H1 (cell line): ENCODE data around the gene CCNY. TPM values are rescaled to one million over a fixed set of nuclear protein-coding genes. Genes with fewer than 3 reads are reported as not detected.

Experiments used
- CTCF ChIA-PET: fragments of 300-600 bp; sonication (Branson Sonifier 250); formaldehyde crosslinking; loops from one replicate; lab custom pipeline; 2021; ENCODE audit not compliant: partially characterized antibody; lab: Charles Lee
- POLR2A ChIA-PET: fragments of 300-600 bp; sonication (Branson Sonifier 250); formaldehyde crosslinking; loops from one replicate; lab custom pipeline; 2021; ENCODE audit warnings: inconsistent platforms; ENCODE audit not compliant: partially characterized antibody; lab: Charles Lee
- DNase-seq, 2 experiments: peaks; one replicate each; pipeline versions ENCODE4 v3.0.0 to v3.0.0-alpha.2; 2010 to 2022; ENCODE audit warnings: low spot score in 2 of 2, low read depth in 1 of 2, mixed read lengths in 1 of 2
- FAIRE-seq: peaks from 2 replicates; lab custom pipeline; 2011; peaks lifted over from hg19 to GRCh38; lab: Jason Lieb, UNC
- H2AFZ ChIP-seq: 2 replicates; pipeline ENCODE4 v1.8.1; 2012; ENCODE audit warnings: low read length, inconsistent platforms
- H2AK5ac ChIP-seq: 2 replicates; pipeline ENCODE4 v1.6.1; 2013; ENCODE audit warnings: low read depth, low read length
- H2BK120ac ChIP-seq: replicated peaks from 2 replicates; pipeline ENCODE3; 2013; ENCODE audit warnings: low read depth, low read length, inconsistent platforms
- H2BK12ac ChIP-seq: 2 replicates; pipeline ENCODE4 v1.6.1; 2013; ENCODE audit warnings: low read depth, low read length
- H2BK15ac ChIP-seq: 2 replicates; pipeline ENCODE4 v1.6.1; 2013; ENCODE audit warnings: low read length
- H2BK20ac ChIP-seq: 2 replicates; pipeline ENCODE4 v1.6.1; 2013; ENCODE audit warnings: low read length
- H2BK5ac ChIP-seq: 2 replicates; pipeline ENCODE4 v1.6.1; 2013; ENCODE audit warnings: low read depth, low read length
- H3K14ac ChIP-seq: 2 replicates; pipeline ENCODE4 v1.6.1; 2013; ENCODE audit warnings: inconsistent platforms; ENCODE audit not compliant: insufficient read length
- H3K18ac ChIP-seq: 2 replicates; pipeline ENCODE4 v1.6.1; 2013; ENCODE audit warnings: low read length; ENCODE audit errors: extremely low read depth
- H3K23ac ChIP-seq: 2 replicates; pipeline ENCODE4 v1.6.1; 2013; ENCODE audit warnings: inconsistent platforms; ENCODE audit not compliant: insufficient read length
- H3K23me2 ChIP-seq: 2 replicates; pipeline ENCODE4 v1.6.1; 2013; ENCODE audit warnings: low read depth, low read length
- H3K27ac ChIP-seq: 2 replicates; pipeline ENCODE4 v1.6.1; 2011; ENCODE audit warnings: low read depth, low read length, inconsistent platforms
- H3K27me3 ChIP-seq, 4 experiments: replicated peaks in 1 of 4; 1 replicate in 1 of 4; 2 replicates in 3 of 4; pipeline versions ENCODE4 v1.6.1 to v1.8.1; 2011 to 2013; ENCODE audit warnings: low read length in 3 of 4, mild to moderate bottlenecking in 3 of 4, inconsistent platforms in 2 of 4, mixed read lengths in 2 of 4, moderate library complexity in 1 of 4; ENCODE audit not compliant: control insufficient read depth in 3 of 4, insufficient read depth in 3 of 4; ENCODE audit errors: extremely low read depth in 1 of 4
- H3K36me3 ChIP-seq, 4 experiments: 2 replicates each; pipeline versions ENCODE4 v1.6.1 to v1.8.1; 2011 to 2013; ENCODE audit warnings: mild to moderate bottlenecking in 4 of 4, low read length in 3 of 4, moderate library complexity in 2 of 4, control low read depth in 1 of 4, inconsistent platforms in 1 of 4; ENCODE audit not compliant: insufficient read depth in 4 of 4, control insufficient read depth in 2 of 4
- H3K4ac ChIP-seq: replicated peaks from 2 replicates; pipeline ENCODE3; 2013; ENCODE audit warnings: low read length, low read depth, mixed read lengths, inconsistent platforms; ENCODE audit not compliant: insufficient read length
- H3K4me1 ChIP-seq, 4 experiments: replicated peaks in 1 of 4; 1 replicate in 1 of 4; 2 replicates in 3 of 4; pipeline versions ENCODE4 v1.6.1 to v1.8.1; 2011 to 2013; ENCODE audit warnings: low read length in 3 of 4, inconsistent platforms in 2 of 4, mixed read lengths in 1 of 4; ENCODE audit not compliant: insufficient read depth in 4 of 4, control insufficient read depth in 3 of 4
- H3K4me2 ChIP-seq, 2 experiments: 2 replicates each; pipeline versions ENCODE4 v1.6.1 to v1.8.1; 2011 to 2013; ENCODE audit warnings: low read depth in 2 of 2, low read length in 2 of 2, control low read depth in 1 of 2, inconsistent platforms in 1 of 2, mild to moderate bottlenecking in 1 of 2; ENCODE audit not compliant: insufficient read depth in 1 of 2
- H3K4me3 ChIP-seq, 4 experiments: fragments of 200-600, 300-600 bp in 1 of 4; sonication (generic), shearing (Covaris generic), sonication (Bioruptor Twin) in 1 of 4; 2 replicates each; pipeline versions ENCODE4 v1.5.1 to v1.8.1; 2011 to 2016; ENCODE audit warnings: low read length in 4 of 4, low read depth in 3 of 4, control low read depth in 2 of 4, inconsistent platforms in 2 of 4, mild to moderate bottlenecking in 2 of 4, mixed read lengths in 1 of 4, moderate library complexity in 1 of 4; ENCODE audit not compliant: insufficient read depth in 2 of 4; ENCODE audit errors: extremely low read depth in 1 of 4
- H3K56ac ChIP-seq: replicated peaks from 2 replicates; pipeline ENCODE3; 2013; ENCODE audit warnings: low read depth, mild to moderate bottlenecking, mixed read lengths, low read length, inconsistent platforms; ENCODE audit not compliant: insufficient read length
- H3K79me1 ChIP-seq: 2 replicates; pipeline ENCODE4 v1.6.1; 2013; ENCODE audit warnings: low read depth, low read length, control low read depth
- H3K79me2 ChIP-seq, 2 experiments: 2 replicates each; pipeline versions ENCODE4 v1.6.1 to v1.8.1; 2012 to 2013; ENCODE audit warnings: low read length in 2 of 2, mild to moderate bottlenecking in 2 of 2, inconsistent platforms in 1 of 2; ENCODE audit not compliant: insufficient read depth in 2 of 2, control insufficient read depth in 1 of 2
- H3K9ac ChIP-seq, 4 experiments: replicated peaks in 1 of 4; 1 replicate in 1 of 4; 2 replicates in 3 of 4; pipeline versions ENCODE4 v1.6.1 to v1.8.1; 2011 to 2013; ENCODE audit warnings: low read depth in 3 of 4, low read length in 3 of 4, control low read depth in 2 of 4, mild to moderate bottlenecking in 2 of 4, moderate library complexity in 2 of 4, inconsistent platforms in 1 of 4; ENCODE audit errors: extremely low read depth in 1 of 4
- H3K9me3 ChIP-seq, 2 experiments: 2 replicates each; pipeline versions ENCODE4 v1.6.1 to v1.8.1; 2012 to 2013; ENCODE audit warnings: mild to moderate bottlenecking in 2 of 2, moderate library complexity in 2 of 2, control low read depth in 1 of 2, inconsistent platforms in 1 of 2, low read depth in 1 of 2, low read length in 1 of 2, mixed read lengths in 1 of 2; ENCODE audit not compliant: insufficient read depth in 2 of 2
- H4K20me1 ChIP-seq, 2 experiments: replicated peaks in 1 of 2; 2 replicates each; pipeline versions ENCODE3 to v1.8.1; 2011 to 2013; ENCODE audit warnings: inconsistent platforms in 2 of 2, low read length in 2 of 2, mild to moderate bottlenecking in 1 of 2; ENCODE audit not compliant: insufficient read depth in 2 of 2, control insufficient read depth in 1 of 2
- H4K5ac ChIP-seq: 2 replicates; pipeline ENCODE4 v1.6.1; 2013; ENCODE audit warnings: low read length, low read depth, mixed read lengths, inconsistent platforms; ENCODE audit not compliant: insufficient read length
- H4K8ac ChIP-seq: 2 replicates; pipeline ENCODE4 v1.8.0; 2013; ENCODE audit warnings: mild to moderate bottlenecking, moderate library complexity, low read length, inconsistent platforms; ENCODE audit not compliant: insufficient read depth; ENCODE audit errors: extremely low read depth
- H4K91ac ChIP-seq: replicated peaks from 2 replicates; pipeline ENCODE3; 2013; ENCODE audit warnings: low read length, mixed read lengths, inconsistent platforms; ENCODE audit not compliant: insufficient read length
- BRCA1 ChIP-seq: IDR thresholded peaks from 2 replicates; pipeline ENCODE4 v1.6.1; 2012; ENCODE audit warnings: low read depth, low read length, improper control_type of control experiment
- CEBPB ChIP-seq: IDR thresholded peaks from 2 replicates; pipeline ENCODE4 v1.6.1; 2012; ENCODE audit warnings: low read depth, low read length
- CTBP2 ChIP-seq: IDR thresholded peaks from 2 replicates; pipeline ENCODE4 v1.7.0; 2011; ENCODE audit warnings: borderline replicate concordance, mild to moderate bottlenecking, moderate library complexity, mixed read lengths, low read length; ENCODE audit not compliant: insufficient read depth, insufficient read length
- CTCF ChIP-seq, 3 experiments: IDR thresholded peaks; 1 replicate in 2 of 3; 2 replicates in 1 of 3; pipeline versions ENCODE4 v1.5.1 to v1.6.1; 2011; ENCODE audit warnings: low read length in 3 of 3, mild to moderate bottlenecking in 3 of 3, inconsistent platforms in 2 of 3, low read depth in 1 of 3, moderate library complexity in 1 of 3; ENCODE audit not compliant: insufficient read depth in 1 of 3; ENCODE audit errors: control extremely low read depth in 1 of 3
- JUND ChIP-seq: IDR thresholded peaks from 2 replicates; pipeline ENCODE4 v1.6.1; 2011; ENCODE audit warnings: mild to moderate bottlenecking, improper control_type of control experiment, low read length
- RNF2 ChIP-seq: fragments of 200-900, 300-1000 bp; sonication (generic); IDR thresholded peaks from 2 replicates; pipeline ENCODE4 v1.7.1; 2016; ENCODE audit warnings: borderline replicate concordance, low read depth, mild to moderate bottlenecking, antibody characterized with exemption, low read length; ENCODE audit not compliant: poor library complexity, severe bottlenecking; ENCODE audit errors: missing control alignments
- RXRA ChIP-seq: IDR thresholded peaks from 2 replicates; pipeline ENCODE4 v1.6.1; 2011; ENCODE audit warnings: low read depth, mild to moderate bottlenecking, low read length, moderate library complexity; ENCODE audit not compliant: insufficient read depth
- SAP30 ChIP-seq: fragments of 300-600 bp; sonication (generic); IDR thresholded peaks from 2 replicates; pipeline ENCODE4 v1.7.1; 2012; ENCODE audit warnings: low read length, moderate library complexity, mild to moderate bottlenecking, inconsistent platforms; ENCODE audit not compliant: insufficient read depth, insufficient replicate concordance
- SIRT6 ChIP-seq: IDR thresholded peaks from one replicate; pipeline ENCODE4 v1.7.1; 2012; ENCODE audit warnings: low read length, inconsistent platforms
- SRF ChIP-seq: IDR thresholded peaks from 2 replicates; pipeline ENCODE4 v1.6.1; 2011; ENCODE audit warnings: mild to moderate bottlenecking, low read depth, low read length, moderate library complexity
- TBP ChIP-seq: IDR thresholded peaks from 2 replicates; pipeline ENCODE4 v1.6.1; 2011; ENCODE audit warnings: low read depth, low read length, improper control_type of control experiment
- ZNF274 ChIP-seq: IDR thresholded peaks from 2 replicates; pipeline ENCODE4 v1.7.0; 2012; ENCODE audit warnings: low read length, borderline replicate concordance; ENCODE audit errors: extremely low read depth
- polyA plus RNA-seq, 7 experiments: library from polyadenylated mRNA; depleted of rRNA in 3 of 7; stranded (reverse) in 5 of 7; unstranded in 2 of 7; fragments of >200 nt in 5 of 7; fragments of 200-250 nt in 2 of 7; gene quantifications; 1 replicate in 5 of 7; 2 replicates in 1 of 7; 4 replicates in 1 of 7; pipeline versions ENCODE4 v1.2.1 to v1.2.3, GENCODE V29; 2011 to 2013; ENCODE audit warnings: missing spikeins in 2 of 7, mixed read lengths in 2 of 7
- total RNA-seq: library from RNA; stranded (reverse); fragmentation: NEBNext Ultra II Directional; extraction: Animal tissue kit (Norgen Biotek cat#: 25700); gene quantifications from 2 replicates; pipeline ENCODE4 v1.2.1, GENCODE V29; 2021

CCNY gene
- total and polyA plus RNA-seq, 2 of the 8 experiments (the other 6 are each of a cell fraction or from before 2014, with no cell fraction given) = 25.3 to 68.2 TPM

DNA sequence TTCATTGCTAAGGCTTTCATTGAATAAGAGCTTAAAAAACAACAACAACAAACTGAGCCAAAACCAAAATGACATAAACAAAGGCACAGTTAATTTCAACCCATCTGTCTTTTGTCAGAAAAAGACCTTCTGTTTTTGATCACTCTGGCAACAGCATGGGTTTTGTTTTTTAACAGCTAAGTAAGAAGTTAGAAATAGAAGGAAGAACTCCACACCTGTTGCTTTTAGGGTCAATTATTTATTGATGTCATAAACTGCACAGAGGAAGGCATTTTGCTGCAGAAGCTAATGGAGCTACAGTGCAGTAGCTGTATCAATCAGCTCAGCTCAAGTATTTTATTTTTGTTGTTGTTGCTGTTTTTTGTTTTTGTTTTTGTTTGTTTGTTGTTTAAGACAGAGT, 252.5 kb downstream of the CCNY start:
- H2BK20ac ChIP-seq = no peak overlapping the region
- no peak for FAIRE-seq
- TF ChIP-seq TBP (no peak), BRCA1 (no peak), RNF2 (no peak), SIRT6 (no peak), ZNF274 (no peak), SAP30 (no peak), CTBP2 (no peak), RXRA (no peak), CTCF (IDR thresholded peaks at IDR 0.05; ENCODE audit: control extremely low read depth in 1 of 3, insufficient read depth in 1 of 3, low read depth in 1 of 3, low read length in 3 of 3) (no peak), SRF (no peak), CEBPB (no peak), JUND (no peak)

More for the DNA sequence above, 252.5 kb downstream of the CCNY start:
- Histone ChIP-seq H3K27ac (no peak overlapping the region), H3K4me3 (no peak overlapping the region), H3K79me2 (no peaks in the 10 kb centered on the region), H3K18ac (no peak overlapping the region), H3K23me2 (peaks cover 1% of the 10 kb centered on the region; the same call in 1 of the 2 replicates), H3K56ac (no peak overlapping the region), H2BK120ac (no peak overlapping the region), H2BK5ac (no peak overlapping the region), H3K79me1 (no peaks in the 10 kb centered on the region), H4K8ac (no peak overlapping the region), H2BK12ac (no peak overlapping the region), H3K23ac (no peak overlapping the region), H3K9me3 (peaks cover 6 to 12% of the 10 kb centered on the region in 2 experiments), H3K36me3 (no peaks in the 10 kb centered on the region), H2BK15ac (no peak overlapping the region), H3K14ac (no peak overlapping the region), H2AK5ac (no peak overlapping the region), H4K20me1 (no peaks in the 10 kb centered on the region), H3K4me2 (no peak overlapping the region), H2AFZ (no peak overlapping the region), H3K9ac (no peak overlapping the region), H3K4me1 (peaks cover 0 to 9% (median 4%) of the 10 kb centered on the region in 4 experiments; a peak in 6 of 7 replicates), H3K4ac (no peak overlapping the region), H3K27me3 (no peaks in the 10 kb centered on the region; a peak in 1 of 7 replicates), H4K91ac (no peak overlapping the region), H4K5ac (no peak overlapping the region)
- CTCF ChIA-PET = interaction anchor here (0.8 to 2.2 kb wide), 6 partner anchors 8 to 26 kb away, joined by 3 to 10 read pairs (median 6); no protein-coding TSS in a partner anchor
- POLR2A ChIA-PET = no interaction called here
- DNase-seq = no peak
